ENCODE measurements around the gene C1S.

C1S gene

GRCh38 chr12:7016958-7017571 lies 43.5 kb upstream of the C1S start:
- no peak for TF ChIP-seq RAD21 (IDR thresholded peaks at IDR 0.05; ENCODE audit: low read depth)
- no peak for TF ChIP-seq TCF12 (IDR thresholded peaks at IDR 0.05; ENCODE audit: low read depth)
- no peak for TF ChIP-seq CEBPB (IDR thresholded peaks at IDR 0.05)
- no peak for TF ChIP-seq TAF1 (IDR thresholded peaks at IDR 0.05; ENCODE audit: low read depth)
- TF ChIP-seq NFIC (IDR thresholded peaks at IDR 0.05): no peak
- no peak for TF ChIP-seq ZBTB7A (IDR thresholded peaks at IDR 0.05; ENCODE audit: low read depth)
- no peak for TF ChIP-seq FOXM1 (IDR thresholded peaks at IDR 0.05; ENCODE audit: borderline replicate concordance, low read depth)
- TF ChIP-seq EP300 (IDR thresholded peaks at IDR 0.05; ENCODE audit: borderline replicate concordance): no peak
- no peak for TF ChIP-seq EGR1 (IDR thresholded peaks at IDR 0.05)
- no peak for TF ChIP-seq CREB1 (IDR thresholded peaks at IDR 0.05; ENCODE audit: low read depth)
- TF ChIP-seq MAX (IDR thresholded peaks at IDR 0.05): no peak
- TF ChIP-seq USF1 (IDR thresholded peaks at IDR 0.05): no peak
- no peak for TF ChIP-seq YY1 (IDR thresholded peaks at IDR 0.05; ENCODE audit: low read depth)
- TF ChIP-seq TEAD4 (IDR thresholded peaks at IDR 0.05): no peak
- TF ChIP-seq REST (IDR thresholded peaks at IDR 0.05; ENCODE audit: low read depth): no peak

GRCh38 chr12:7017870-7018349 lies 42.6 kb upstream of the C1S start:
- no peak for TF ChIP-seq FOXM1 (IDR thresholded peaks at IDR 0.05; ENCODE audit: borderline replicate concordance, low read depth)
- no peak for TF ChIP-seq EP300 (IDR thresholded peaks at IDR 0.05; ENCODE audit: borderline replicate concordance)
- no peak for TF ChIP-seq YY1 (IDR thresholded peaks at IDR 0.05; ENCODE audit: low read depth)
- no peak for TF ChIP-seq TEAD4 (IDR thresholded peaks at IDR 0.05)
- no peak for TF ChIP-seq TAF1 (IDR thresholded peaks at IDR 0.05; ENCODE audit: low read depth)
- no peak for TF ChIP-seq CEBPB (IDR thresholded peaks at IDR 0.05)
- no peak for TF ChIP-seq RAD21 (IDR thresholded peaks at IDR 0.05; ENCODE audit: low read depth)
- no peak for TF ChIP-seq EGR1 (IDR thresholded peaks at IDR 0.05)
- no peak for TF ChIP-seq CREB1 (IDR thresholded peaks at IDR 0.05; ENCODE audit: low read depth)
- no peak for TF ChIP-seq REST (IDR thresholded peaks at IDR 0.05; ENCODE audit: low read depth)
- no peak for TF ChIP-seq ZBTB7A (IDR thresholded peaks at IDR 0.05; ENCODE audit: low read depth)
- no peak for TF ChIP-seq MAX (IDR thresholded peaks at IDR 0.05)
- TF ChIP-seq USF1 (IDR thresholded peaks at IDR 0.05): no peak
- no peak for TF ChIP-seq NFIC (IDR thresholded peaks at IDR 0.05)
- no peak for TF ChIP-seq TCF12 (IDR thresholded peaks at IDR 0.05; ENCODE audit: low read depth)

- peak; percentile 73 for TF ChIP-seq MAX (IDR thresholded peaks at IDR 0.05)
- no peak for TF ChIP-seq CEBPB (IDR thresholded peaks at IDR 0.05)
- TF ChIP-seq USF1 (IDR thresholded peaks at IDR 0.05): no peak; the same call in 1 of the 2 replicates
- peak; percentile 69 for TF ChIP-seq TEAD4 (IDR thresholded peaks at IDR 0.05)
- TF ChIP-seq TAF1 (IDR thresholded peaks at IDR 0.05; ENCODE audit: low read depth): peak; percentile 63
- TF ChIP-seq NFIC (IDR thresholded peaks at IDR 0.05): peak; percentile 23
- 0 out of 2 replicates have a peak, but pooled peaks have one; percentile 11 for TF ChIP-seq EP300 (IDR thresholded peaks at IDR 0.05; ENCODE audit: borderline replicate concordance)
- peak; percentile 48; the same call in 1 of the 2 replicates for TF ChIP-seq EGR1 (IDR thresholded peaks at IDR 0.05)
- no peak for TF ChIP-seq FOXM1 (IDR thresholded peaks at IDR 0.05; ENCODE audit: borderline replicate concordance, low read depth)
- TF ChIP-seq CREB1 (IDR thresholded peaks at IDR 0.05; ENCODE audit: low read depth): peak; percentile 28; the same call in 1 of the 2 replicates
- TF ChIP-seq ZBTB7A (IDR thresholded peaks at IDR 0.05; ENCODE audit: low read depth): peak; percentile 99
- TF ChIP-seq REST (IDR thresholded peaks at IDR 0.05; ENCODE audit: low read depth): no peak
- TF ChIP-seq YY1 (IDR thresholded peaks at IDR 0.05; ENCODE audit: low read depth): 0 out of 2 replicates have a peak, but pooled peaks have one; percentile 62
- peak; percentile 55 for TF ChIP-seq TCF12 (IDR thresholded peaks at IDR 0.05; ENCODE audit: low read depth)
- TF ChIP-seq RAD21 (IDR thresholded peaks at IDR 0.05; ENCODE audit: low read depth): peak; percentile 64; the same call in 1 of the 2 replicates
These were observed 42.0 kb upstream of the C1S start, which contains the start of gene LPCAT3 for GRCh38 chr12:7018350-7019042. TSS of gene LPCAT3 (minus strand) at chr12:7018476. CDS start at chr12:7018424, 52 bp downstream.
